ENCODE data around the gene LY6G5B.

DNA sequence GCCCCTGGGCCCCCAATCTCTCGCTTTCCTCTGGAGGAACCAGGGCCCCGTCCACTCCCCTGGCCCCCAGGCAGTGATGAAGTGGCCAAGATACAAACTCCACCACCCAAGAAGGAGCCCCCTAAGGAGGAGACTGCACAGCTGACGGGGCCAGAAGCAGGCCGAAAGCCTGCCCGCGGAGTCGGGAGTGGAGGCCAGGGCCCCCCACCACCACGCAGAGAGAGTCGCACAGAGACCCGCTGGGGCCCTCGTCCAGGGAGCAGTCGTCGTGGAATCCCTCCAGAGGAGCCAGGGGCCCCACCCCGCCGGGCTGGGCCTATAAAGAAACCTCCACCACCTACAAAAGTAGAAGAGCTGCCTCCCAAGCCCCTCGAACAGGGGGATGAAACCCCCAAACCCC is 38.6 kb upstream of the LY6G5B start:
- TF ChIP-seq EZH2phosphoT487 (IDR thresholded peaks at IDR 0.05; ENCODE audit: borderline replicate concordance, low read length) (no peak), EZH2 (IDR thresholded peaks at IDR 0.05; ENCODE audit: low read length, unreplicated experiment) (no peak)
- TF ChIP-seq, protein P1, sequence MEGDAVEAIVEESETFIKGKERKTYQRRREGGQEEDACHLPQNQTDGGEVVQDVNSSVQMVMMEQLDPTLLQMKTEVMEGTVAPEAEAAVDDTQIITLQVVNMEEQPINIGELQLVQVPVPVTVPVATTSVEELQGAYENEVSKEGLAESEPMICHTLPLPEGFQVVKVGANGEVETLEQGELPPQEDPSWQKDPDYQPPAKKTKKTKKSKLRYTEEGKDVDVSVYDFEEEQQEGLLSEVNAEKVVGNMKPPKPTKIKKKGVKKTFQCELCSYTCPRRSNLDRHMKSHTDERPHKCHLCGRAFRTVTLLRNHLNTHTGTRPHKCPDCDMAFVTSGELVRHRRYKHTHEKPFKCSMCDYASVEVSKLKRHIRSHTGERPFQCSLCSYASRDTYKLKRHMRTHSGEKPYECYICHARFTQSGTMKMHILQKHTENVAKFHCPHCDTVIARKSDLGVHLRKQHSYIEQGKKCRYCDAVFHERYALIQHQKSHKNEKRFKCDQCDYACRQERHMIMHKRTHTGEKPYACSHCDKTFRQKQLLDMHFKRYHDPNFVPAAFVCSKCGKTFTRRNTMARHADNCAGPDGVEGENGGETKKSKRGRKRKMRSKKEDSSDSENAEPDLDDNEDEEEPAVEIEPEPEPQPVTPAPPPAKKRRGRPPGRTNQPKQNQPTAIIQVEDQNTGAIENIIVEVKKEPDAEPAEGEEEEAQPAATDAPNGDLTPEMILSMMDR (conservative IDR thresholded peaks at IDR 0.05; ENCODE audit: low read depth, low read length), result no peak

Measured in PC-3 (cell line).